Mucosa of rectum (tissue), 2 donors: ENCODE measurements around the gene IQGAP1.

Source experiments
- H3K27ac ChIP-seq, 2 donors: one replicate each; pipeline ENCODE4 v1.7.0; 2013; ENCODE audit warnings: inconsistent platforms in 2 of 2, low read depth in 2 of 2, low read length in 2 of 2
- H3K27me3 ChIP-seq, 2 donors: one replicate each; pipeline ENCODE4 v1.7.0; 2013; ENCODE audit warnings: low read length in 2 of 2; ENCODE audit not compliant: control insufficient read depth in 2 of 2, insufficient read depth in 2 of 2
- H3K36me3 ChIP-seq, 2 donors: one replicate each; pipeline ENCODE4 v1.7.0; 2013; ENCODE audit warnings: low read length in 2 of 2; ENCODE audit not compliant: control insufficient read depth in 2 of 2, insufficient read depth in 2 of 2
- H3K4me1 ChIP-seq, 2 donors: one replicate each; pipeline ENCODE4 v1.7.0; 2013; ENCODE audit warnings: low read length in 2 of 2, mild to moderate bottlenecking in 1 of 2; ENCODE audit not compliant: control insufficient read depth in 2 of 2, insufficient read depth in 2 of 2
- H3K4me3 ChIP-seq, 2 donors: one replicate each; pipeline ENCODE4 v1.7.0; 2013; ENCODE audit warnings: low read length in 2 of 2
- H3K9ac ChIP-seq, 2 donors: one replicate each; pipeline ENCODE4 v1.7.0; 2013; ENCODE audit warnings: low read length in 2 of 2, low read depth in 1 of 2, mild to moderate bottlenecking in 1 of 2
- H3K9me3 ChIP-seq, 2 donors: one replicate each; pipeline ENCODE4 v1.7.0; 2013; ENCODE audit warnings: low read length in 2 of 2; ENCODE audit not compliant: control insufficient read depth in 2 of 2
- donor health status: healthy.
- donor health status: Normal muscosa, but diverticular disease.

IQGAP1 gene

GRCh38 chr15:90394748-90395442 is 6.9 kb downstream of the IQGAP1 start:
- Histone ChIP-seq H3K27ac (peak overlapping the region; percentile 78 to 79), H3K36me3 (peaks cover 21% of the 10 kb centered on the region in 2 donors), H3K27me3 (no peaks in the 10 kb centered on the region), H3K4me3 (peak overlapping the region in 1 of 2 donors; percentile 41), H3K9me3 (no peaks in the 10 kb centered on the region), H3K9ac (peak overlapping the region in 1 of 2 donors; percentile 51), H3K4me1 (peaks cover 32 to 41% of the 10 kb centered on the region in 2 donors)

- Histone ChIP-seq H3K9ac (no peak overlapping the region), H3K27me3 (no peaks in the 10 kb centered on the region), H3K4me1 (peaks cover 36 to 41% of the 10 kb centered on the region in 2 donors), H3K36me3 (peaks cover 10 to 14% of the 10 kb centered on the region in 2 donors), H3K4me3 (no peak overlapping the region), H3K27ac (no peak overlapping the region), H3K9me3 (no peaks in the 10 kb centered on the region)
Observed at GRCh38 chr15:90396321-90396720, 8.3 kb downstream of the IQGAP1 start.

GRCh38 chr15:90400005-90400758 is 12.1 kb downstream of the IQGAP1 start:
- Histone ChIP-seq H3K27me3 (no peaks in the 10 kb centered on the region), H3K27ac (peak overlapping the region; percentile 90 to 92), H3K4me3 (peak overlapping the region; percentile 46 to 64), H3K9ac (peak overlapping the region; percentile 48 to 63), H3K4me1 (peaks cover 28 to 29% of the 10 kb centered on the region in 2 donors), H3K9me3 (no peaks in the 10 kb centered on the region), H3K36me3 (peaks cover 0 to 4% of the 10 kb centered on the region in 2 donors)

GRCh38 chr15:90400759-90401314 is 12.8 kb downstream of the IQGAP1 start:
- no peaks in the 10 kb centered on the region for H3K27me3 ChIP-seq
- H3K4me3 ChIP-seq, result peak overlapping the region; percentile 46 to 64
- peaks cover 31% of the 10 kb centered on the region in 2 donors for H3K4me1 ChIP-seq
- no peaks in the 10 kb centered on the region for H3K9me3 ChIP-seq
- peaks cover 0 to under 1% of the 10 kb centered on the region in 2 donors for H3K36me3 ChIP-seq
- peak overlapping the region; percentile 48 to 63 for H3K9ac ChIP-seq
- H3K27ac ChIP-seq, result peak overlapping the region; percentile 90 to 92

- Histone ChIP-seq H3K36me3 (no peaks in the 10 kb centered on the region), H3K9ac (peak overlapping the region; percentile 20 to 63), H3K9me3 (no peaks in the 10 kb centered on the region), H3K27ac (peak overlapping the region; percentile 90 to 92), H3K4me3 (no peak overlapping the region), H3K27me3 (no peaks in the 10 kb centered on the region), H3K4me1 (peaks cover 31% of the 10 kb centered on the region in 2 donors)
Observed at GRCh38 chr15:90401495-90401894, 13.5 kb downstream of the IQGAP1 start.

GRCh38 chr15:90402223-90402622 is 14.2 kb downstream of the IQGAP1 start:
- H3K27me3 ChIP-seq, result no peaks in the 10 kb centered on the region
- peak overlapping the region; percentile 90 to 92 for H3K27ac ChIP-seq
- H3K9ac ChIP-seq, result peak overlapping the region in 1 of 2 donors; percentile 5
- no peak overlapping the region for H3K4me3 ChIP-seq
- no peaks in the 10 kb centered on the region for H3K9me3 ChIP-seq
- H3K36me3 ChIP-seq, result no peaks in the 10 kb centered on the region
- peaks cover 35 to 37% of the 10 kb centered on the region in 2 donors for H3K4me1 ChIP-seq

- peaks cover 39 to 43% of the 10 kb centered on the region in 2 donors for H3K4me1 ChIP-seq
- no peaks in the 10 kb centered on the region for H3K27me3 ChIP-seq
- H3K9me3 ChIP-seq, result no peaks in the 10 kb centered on the region
- no peak overlapping the region for H3K9ac ChIP-seq
- no peaks in the 10 kb centered on the region for H3K36me3 ChIP-seq
- H3K4me3 ChIP-seq, result no peak overlapping the region
- peak overlapping the region; percentile 90 to 92 for H3K27ac ChIP-seq
Observed at GRCh38 chr15:90402767-90403166, 14.7 kb downstream of the IQGAP1 start.

GRCh38 chr15:90405055-90405607 is 17.1 kb downstream of the IQGAP1 start:
- no peak overlapping the region for H3K9ac ChIP-seq
- H3K4me1 ChIP-seq, result peaks cover 41 to 44% of the 10 kb centered on the region in 2 donors
- no peak overlapping the region for H3K27ac ChIP-seq
- H3K36me3 ChIP-seq, result peaks cover 2% of the 10 kb centered on the region in 2 donors
- H3K27me3 ChIP-seq, result no peaks in the 10 kb centered on the region
- H3K4me3 ChIP-seq, result no peak overlapping the region
- no peaks in the 10 kb centered on the region for H3K9me3 ChIP-seq

GRCh38 chr15:90407336-90407735 is 19.3 kb downstream of the IQGAP1 start:
- H3K9me3 ChIP-seq, result no peaks in the 10 kb centered on the region
- H3K27me3 ChIP-seq, result no peaks in the 10 kb centered on the region
- peaks cover 2% of the 10 kb centered on the region in 2 donors for H3K36me3 ChIP-seq
- H3K9ac ChIP-seq, result no peak overlapping the region
- H3K4me3 ChIP-seq, result no peak overlapping the region
- H3K4me1 ChIP-seq, result peaks cover 21 to 28% of the 10 kb centered on the region in 2 donors
- H3K27ac ChIP-seq, result peak overlapping the region; percentile 74 to 83
